DMS 273 (cell line): Measurements from ENCODE around the gene SGCD.

Source experiments
- DNase-seq: peaks from one replicate; lab custom pipeline; 2025; ENCODE audit not compliant: unreplicated experiment; lab: John Stamatoyannopoulos, UW

Gene SGCD

DNA sequence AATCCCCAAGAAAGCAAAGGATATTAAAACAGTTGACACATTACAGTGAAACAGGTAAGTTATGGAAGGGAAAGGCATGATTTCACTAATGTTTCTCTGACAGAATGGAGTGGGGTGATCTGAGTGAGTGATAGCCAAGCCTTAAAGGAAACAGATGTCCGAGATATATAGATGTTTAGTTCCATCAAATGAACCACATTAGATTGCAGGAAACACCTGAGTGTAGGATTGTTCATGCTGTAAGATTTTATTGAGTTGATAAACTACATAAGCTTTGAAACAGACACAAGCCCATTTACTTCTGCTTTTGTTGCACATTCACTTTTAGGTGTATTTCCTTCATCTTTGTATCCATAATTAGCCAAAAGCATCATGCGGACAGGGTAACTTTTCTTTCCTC is 356.0 kb downstream of the SGCD start:
- no peak for DNase-seq

DNA sequence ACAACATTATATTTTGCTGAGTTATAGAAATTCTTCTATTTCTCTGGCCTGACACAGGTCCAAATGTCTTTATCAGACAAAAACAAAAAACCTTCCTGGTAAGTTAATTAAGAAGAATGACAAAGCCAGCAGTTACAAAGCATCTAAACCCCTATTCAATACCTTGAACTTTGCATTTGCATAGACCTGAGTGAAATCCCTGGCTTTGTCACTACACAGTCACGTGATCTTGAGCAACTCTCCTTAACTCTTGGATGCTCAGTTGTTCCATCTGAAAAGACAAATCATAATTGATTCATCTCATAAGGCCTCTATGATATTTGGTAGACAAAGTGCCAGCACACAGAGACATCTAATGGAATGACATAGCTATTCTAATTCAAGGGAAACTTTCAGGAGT is 356.5 kb downstream of the SGCD start:
- no peak for DNase-seq

DNA sequence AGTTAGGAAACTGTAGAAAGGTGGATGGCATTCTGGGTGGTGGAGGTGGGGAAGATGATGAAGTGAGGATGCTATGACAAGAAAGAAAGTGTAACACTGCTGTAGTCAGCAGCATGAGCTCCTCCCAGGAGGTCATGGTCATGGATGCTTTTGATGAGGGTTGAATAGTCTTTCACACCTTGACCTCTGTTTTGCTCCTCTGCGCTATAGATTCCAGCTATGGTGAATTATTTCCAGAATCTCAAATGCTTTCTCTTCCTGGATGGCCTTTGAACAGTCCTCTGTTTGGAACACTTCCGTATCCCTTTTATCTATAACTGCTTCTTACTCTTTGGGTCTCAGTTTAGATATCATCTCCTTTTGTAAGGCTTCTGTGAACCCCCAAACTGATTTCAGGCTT is 357.3 kb downstream of the SGCD start:
- DNase-seq: no peak

DNA sequence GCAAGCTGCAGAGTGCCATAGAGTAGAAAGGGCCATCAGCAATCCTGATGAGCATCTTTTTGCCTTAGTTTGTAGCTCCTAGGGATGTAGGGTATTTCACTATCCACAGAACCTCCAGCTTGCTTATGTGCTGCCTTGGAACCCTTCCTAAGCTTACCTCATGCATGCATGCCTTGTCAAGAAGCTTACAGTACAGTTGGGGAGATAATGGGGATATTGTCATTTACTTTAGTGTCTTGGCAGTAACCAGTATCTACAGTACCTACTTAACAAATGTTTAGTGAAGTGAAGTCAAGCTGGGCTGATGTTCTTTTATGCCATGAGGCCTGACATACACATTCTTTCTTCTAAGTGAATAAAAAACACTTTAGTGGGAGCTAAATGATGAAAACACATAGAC is 358.5 kb downstream of the SGCD start:
- no peak for DNase-seq

DNA sequence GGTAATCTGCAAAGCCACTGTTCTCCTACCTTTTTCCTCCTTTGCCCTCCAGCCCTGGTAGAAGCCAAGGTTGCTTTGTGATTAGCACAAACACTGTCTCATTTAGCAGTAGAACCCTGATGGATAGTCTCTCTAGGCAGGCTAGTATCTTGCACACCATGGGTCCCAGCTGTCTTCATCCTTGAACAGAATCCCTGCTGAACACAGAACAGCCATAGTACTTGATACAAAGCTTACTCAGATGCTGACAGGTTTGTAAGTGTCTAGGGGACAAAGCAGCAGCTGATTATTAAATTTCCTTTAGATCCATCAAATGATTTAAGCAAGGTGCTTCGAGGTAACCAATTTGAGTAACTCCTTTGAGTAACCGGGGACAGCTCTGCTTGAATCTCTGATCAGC is 359.4 kb downstream of the SGCD start:
- no peak for DNase-seq

DNA sequence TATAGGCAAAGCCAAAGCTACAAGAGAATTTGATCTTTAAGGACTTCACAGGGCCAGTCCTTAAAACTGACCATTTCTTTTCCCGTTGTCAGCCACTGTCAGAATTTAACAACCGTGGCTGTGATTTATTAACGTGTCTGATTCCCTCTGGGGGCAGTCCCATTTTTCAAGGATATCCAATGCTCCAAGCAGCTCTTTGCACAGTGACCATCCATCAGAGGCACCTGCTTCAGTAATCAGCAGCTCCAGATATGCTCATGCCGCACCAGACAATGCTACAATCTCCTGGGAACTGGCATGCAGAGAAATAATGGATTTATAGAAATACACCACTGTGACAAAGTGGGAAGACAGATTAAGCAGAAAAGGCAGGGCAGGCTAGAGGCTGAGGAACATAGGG is 359.8 kb downstream of the SGCD start:
- DNase-seq: no peak

DNA sequence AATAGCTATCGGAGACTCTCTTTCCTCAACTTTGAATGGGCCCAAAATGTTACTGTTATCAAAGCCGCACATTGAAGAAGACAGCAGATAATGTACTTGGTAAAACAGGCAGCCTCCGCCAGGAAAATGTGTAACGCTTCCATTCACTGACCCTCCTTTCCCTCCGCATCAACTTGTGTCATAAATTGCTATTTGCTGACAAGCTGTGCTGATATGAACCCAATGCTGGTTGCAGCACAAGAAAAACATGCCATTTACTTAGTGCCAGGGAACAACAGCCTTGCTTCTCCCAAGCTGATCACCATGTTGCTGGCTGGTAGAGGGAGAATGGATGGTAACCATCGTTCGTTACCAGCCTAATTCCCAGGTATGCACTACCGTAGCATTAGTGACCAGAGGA is 360.6 kb downstream of the SGCD start:
- DNase-seq: no peak

DNA sequence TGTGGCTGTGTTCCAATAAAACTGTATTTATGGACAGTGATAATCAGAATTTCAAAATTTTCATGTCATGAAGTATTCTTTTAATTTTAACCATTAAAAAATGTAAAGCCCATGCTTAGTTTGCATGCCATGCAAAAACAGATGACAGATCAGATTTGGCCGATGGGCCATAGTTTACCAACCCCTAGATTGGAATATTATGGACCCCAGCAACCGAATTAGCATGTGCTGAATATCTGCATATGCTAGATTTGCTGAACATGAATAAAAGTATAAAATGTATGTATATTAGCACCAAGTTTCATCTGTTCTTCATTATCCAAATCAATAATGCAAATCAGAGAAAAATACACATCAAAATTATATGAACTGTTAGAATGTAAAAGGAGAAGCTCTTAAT is 364.6 kb downstream of the SGCD start:
- DNase-seq: no peak

DNA sequence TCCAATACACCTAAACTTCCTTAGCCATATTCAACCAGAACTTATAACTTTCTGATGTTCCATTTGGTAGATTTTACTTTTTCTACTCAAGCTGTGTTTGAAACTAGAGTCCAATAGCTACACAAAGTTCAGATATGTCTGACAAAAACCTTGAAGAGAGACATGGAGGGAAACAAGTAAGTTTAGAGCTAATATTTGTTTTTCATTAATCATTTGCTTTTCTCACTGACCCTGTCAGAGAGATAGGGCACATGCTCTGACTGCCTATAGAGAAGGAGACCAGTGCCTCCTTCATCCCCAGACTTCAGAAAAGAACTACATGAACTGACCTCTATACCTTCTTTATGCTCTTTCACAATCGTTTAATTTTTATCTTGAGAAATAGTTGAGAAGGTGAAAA is 366.1 kb downstream of the SGCD start:
- no peak for DNase-seq

DNA sequence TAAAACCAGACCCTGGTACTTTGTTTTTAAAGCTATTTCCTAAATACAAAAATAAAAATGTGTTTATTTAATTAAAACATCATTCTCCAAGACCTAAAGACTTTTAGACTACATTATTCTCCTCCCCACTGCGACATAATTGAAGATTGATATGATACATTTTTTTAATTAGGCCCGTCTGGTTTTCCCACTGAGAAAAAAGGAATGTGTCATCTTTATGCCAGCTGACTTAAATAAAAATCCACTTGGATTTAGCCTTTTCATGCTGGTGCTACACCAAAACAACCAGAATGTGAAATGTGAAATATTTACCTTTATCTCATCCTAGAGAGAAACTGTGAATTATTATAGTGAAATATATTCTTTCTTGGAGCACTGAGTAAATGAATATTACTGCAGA is 367.6 kb downstream of the SGCD start:
- no peak for DNase-seq

DNA sequence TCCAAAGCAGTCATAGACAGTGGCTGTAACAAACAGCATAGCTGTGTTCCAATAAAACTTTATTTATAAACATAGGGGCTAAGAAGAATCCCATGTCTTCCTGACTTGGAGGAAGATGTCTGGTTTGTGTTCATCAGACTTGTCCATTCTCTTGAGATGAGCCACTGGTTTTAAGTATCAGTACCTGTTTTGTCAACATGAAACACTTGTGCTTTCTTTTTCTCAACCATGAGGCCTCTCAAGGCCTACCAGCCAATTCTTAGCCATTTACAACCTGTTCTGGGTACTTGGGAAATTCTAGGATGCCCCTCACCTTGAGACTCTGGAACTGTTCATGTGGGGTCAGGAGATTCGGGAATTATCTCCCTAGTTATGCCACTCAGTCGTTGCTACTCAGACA is 368.8 kb downstream of the SGCD start:
- no peak for DNase-seq

DNA sequence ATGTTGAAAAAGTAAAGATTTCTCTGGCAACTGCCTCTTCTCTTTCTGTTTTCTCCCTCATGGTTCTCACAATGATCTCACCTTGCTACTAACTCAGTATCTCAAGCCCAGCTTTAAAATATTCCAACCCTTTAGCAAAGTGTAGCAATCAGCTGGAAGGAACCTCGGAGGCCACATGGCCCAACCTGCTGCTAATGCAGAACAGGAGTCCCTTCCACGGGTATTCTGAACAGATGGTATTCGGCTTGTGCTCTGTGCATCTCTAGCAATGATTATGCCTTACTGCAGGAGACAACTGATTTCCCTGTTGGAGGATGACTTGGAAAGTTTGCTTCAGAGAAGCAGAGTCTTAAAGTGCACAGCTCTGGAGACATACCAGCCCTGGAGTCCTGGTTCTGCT is 371.4 kb downstream of the SGCD start:
- peak; percentile 94 for DNase-seq

DNA sequence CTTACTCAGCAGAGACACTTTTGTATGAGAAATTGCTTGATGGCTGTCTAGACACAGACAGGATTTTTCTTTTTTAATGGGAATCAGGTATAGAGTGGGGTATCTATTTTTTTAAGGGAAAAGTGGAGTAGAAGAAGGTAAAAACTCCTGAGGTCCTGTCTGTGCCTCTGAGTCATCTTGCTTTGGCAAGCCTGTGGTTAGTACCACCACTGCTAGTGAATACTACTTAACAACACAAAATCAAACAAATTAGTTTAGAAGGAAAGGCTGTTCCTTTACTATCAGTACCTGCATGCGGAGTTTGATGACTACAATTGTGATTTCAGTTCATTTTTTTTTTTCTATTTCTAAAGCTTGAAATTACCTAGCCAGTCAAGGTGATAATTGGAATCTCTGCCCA is 372.2 kb downstream of the SGCD start:
- no peak for DNase-seq

DNA sequence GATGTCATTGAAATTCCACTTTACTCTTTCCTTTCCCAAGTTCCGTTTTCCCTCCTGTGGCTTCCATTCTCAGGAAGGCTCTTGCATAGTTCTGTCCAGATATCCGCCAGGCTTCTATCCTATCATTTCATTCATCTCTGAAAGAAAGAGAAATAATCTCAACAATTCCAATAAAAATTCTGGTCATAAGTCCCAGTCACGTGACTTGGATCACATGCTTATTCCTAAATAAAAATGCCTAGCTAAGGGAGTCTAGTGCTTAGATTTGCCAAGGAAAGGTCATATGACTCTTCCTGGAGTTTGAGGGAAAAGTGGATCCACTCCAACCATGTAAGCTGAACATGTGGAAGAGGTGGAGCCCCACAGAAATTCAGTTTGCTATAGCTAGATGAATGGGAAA is 377.2 kb downstream of the SGCD start:
- DNase-seq: no peak

DNA sequence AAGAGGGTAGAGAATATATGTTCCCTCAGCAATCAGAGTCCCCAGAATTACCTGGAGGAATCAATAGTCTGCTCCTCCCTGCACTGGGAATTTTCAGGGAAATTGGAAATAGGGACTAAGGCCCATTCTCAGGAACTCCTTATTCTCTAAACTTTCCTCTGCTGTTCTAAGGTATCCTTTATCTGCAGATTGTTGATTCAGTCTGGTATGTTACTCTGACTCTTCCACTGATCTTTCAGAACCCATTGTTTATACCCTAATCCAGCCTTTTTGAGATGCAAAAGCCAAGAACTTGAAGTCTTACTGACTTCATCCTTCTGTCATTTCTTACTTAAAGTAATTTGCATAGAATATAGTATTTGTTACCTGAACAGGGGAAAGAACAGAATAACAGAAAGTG is 379.7 kb downstream of the SGCD start:
- no peak for DNase-seq

DNA sequence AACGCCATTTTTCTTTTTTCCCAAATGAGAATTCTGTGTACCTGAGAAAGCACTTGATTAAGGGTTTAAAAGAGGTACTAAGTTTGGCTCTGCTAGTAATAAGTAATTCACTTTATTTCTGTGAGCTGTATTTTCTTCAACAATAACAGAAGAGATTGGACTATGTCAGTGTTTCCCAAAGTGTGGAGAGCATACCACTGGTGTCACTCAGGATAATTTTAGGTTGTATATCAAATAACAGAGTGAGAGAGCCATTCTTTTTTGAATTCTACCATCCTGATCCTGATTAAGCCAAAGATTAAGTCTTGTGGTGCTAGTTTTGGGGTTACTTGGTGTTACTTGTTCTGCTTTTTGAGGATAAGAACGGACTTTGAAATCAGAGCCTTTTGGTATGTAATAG is 380.8 kb downstream of the SGCD start:
- no peak for DNase-seq

DNA sequence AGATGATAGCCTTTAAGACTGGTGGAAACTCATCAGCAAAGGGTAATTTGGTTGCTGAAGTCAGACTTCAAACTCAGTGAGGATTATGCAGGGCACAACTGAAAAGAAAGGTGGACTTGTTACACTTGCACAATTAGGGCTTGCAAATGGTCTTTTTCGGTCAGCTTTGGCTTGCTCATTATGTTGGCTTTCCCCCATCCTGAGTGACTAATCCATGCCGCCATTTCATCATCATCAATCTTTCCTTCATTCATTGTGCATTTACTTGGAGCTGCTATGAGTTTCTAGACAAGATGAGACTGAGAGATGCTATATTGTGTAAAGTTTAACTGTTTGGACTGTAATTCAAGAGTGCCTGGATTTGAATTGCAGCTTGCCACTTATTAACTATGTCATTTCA is 388.3 kb downstream of the SGCD start:
- no peak for DNase-seq

DNA sequence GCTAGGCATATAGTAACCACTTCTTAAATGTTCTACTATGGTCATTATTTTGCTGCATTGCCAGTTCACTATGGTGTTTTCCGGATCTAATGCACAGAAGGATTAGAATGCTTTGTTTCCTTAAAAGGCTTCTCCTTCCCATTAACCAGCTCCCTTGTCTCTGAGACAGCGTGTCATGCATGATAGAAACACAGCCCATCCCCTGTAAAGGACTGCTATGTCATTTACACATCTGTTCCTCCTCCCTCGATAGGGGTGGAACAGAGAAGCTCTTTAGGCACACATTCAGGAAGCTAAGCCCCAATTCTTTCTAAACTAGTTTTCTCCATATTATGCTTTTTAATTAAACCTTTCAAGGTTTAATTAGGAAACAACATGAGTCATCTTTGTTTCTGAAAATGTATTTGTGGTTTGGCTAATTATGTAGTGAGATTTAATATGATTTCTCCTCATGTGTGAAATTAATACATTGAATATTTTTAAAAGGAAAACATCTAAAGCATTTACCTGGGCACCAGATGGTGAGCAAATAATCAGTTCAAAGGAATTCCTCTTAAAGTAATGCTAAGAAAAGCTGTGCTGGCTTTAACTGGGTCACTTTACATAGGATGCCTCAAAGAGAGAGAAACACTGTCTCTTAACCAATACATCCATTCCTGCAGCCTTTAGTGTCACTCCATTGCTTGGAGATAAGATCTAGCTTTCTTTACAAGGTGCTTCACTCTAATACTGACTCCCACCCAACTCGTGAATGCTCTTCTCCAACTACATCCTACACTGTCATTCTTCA is 389.8 kb downstream of the SGCD start:
- DNase-seq: peak; percentile 17

DNA sequence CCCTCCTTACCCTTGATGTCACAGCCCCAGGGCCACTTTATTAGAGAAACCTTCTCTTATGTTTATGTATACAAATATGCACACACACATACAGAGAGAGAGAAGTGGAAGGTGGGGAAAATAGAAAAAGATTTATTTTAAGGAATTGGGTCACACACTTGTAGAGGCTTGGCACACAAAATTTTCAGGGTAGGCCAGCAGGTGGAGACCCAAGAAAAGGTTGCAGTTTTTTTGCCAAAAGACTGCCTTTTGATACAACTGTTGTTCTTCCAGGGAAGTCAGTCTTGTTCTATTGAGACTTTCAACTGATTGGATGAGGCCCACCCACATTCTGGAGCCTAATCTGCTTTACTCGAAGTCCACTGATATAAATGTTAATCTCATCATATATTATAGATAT is 392.0 kb downstream of the SGCD start:
- DNase-seq: no peak

DNA sequence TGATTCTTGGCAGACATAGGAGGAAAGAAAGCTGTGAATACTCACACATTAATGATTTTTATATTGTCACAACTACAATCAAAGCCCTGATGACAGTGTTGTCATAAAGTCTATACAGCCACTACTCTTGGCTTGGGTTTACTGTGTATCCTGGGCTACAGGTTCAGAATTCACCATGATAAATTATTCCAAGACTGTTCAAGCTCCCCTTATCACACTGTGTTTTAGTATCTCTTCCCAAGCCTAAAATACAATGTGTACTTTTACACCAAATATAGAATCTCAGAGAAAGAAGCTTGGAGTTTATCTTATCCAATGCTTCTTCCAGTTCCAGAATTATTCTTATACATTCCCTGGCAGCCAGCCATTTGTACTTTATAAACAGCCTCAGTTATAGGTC is 395.4 kb downstream of the SGCD start:
- DNase-seq: no peak

DNA sequence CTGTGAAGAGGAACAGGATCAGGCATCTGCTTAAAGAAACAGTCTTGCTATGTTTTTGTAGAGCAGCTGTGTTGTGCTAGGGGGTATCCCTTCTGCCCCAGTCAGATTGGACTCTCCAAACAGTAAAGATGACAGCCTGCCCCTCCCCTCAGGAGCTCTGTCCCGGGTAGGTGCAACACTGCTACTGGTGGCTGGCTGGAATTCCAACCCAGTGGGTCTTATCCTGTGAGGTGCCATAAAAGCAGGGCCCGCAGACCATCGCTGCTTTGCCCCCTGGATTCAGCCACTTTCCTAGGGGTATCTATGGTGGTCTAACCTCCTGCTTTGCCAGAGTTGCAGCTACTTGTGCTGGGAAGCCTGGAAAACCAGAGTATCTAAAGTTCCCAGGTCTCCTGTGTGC is 408.5 kb downstream of the SGCD start:
- DNase-seq: no peak

DNA sequence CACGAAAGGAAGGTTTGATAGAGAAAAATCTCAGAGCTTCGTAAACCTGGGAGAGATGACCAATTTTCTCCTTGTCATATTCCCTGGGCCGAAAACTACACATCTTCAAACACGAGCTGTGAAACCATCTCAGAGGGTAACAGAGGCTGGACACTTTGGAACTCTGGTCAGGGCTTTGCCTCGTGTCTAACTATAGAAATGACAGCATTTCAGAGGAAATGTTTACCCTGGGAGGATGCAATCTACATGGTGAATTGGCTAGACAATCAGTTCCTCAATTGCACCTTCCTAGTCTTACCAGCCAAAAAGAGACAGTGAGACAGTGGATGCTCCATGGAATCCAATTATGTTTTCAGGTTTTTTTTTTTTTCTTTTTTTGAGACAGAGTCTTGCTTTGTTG is 414.6 kb downstream of the SGCD start:
- no peak for DNase-seq

DNA sequence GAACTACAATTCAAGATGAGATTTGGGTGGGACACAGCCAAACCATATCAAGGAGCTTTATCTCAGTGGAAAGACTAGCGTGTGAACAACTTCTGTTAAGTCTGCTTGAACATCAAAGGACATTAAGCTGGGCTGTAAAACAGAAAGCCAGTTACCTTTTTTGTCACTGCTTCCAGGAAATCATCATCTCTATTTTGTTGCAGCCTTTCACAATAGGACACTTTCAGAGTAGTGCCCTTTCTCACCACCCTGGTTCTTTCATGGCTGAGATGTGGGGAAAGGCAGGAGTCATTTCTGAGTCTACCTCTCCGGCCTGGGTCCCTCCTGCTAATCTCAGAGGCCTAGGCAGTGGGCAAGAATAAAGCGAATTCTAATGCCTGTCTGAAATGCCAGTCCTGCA is 426.9 kb downstream of the SGCD start:
- no peak for DNase-seq
